GM21447 (cell line): ENCODE data around the gene PRKAB1.

Experiments used
- ATAC-seq: cut with Tn5 transposase; IDR thresholded peaks from one replicate; pipeline ENCODE4 v1.9.1; 2021; ENCODE audit not compliant: unreplicated experiment

PRKAB1 gene

GRCh38 chr12:119660076-119660475 lies 7.9 kb upstream of the PRKAB1 start:
- ATAC-seq = no peak

GRCh38 chr12:119661882-119662281 lies 6.1 kb upstream of the PRKAB1 start:
- ATAC-seq = no peak

DNA sequence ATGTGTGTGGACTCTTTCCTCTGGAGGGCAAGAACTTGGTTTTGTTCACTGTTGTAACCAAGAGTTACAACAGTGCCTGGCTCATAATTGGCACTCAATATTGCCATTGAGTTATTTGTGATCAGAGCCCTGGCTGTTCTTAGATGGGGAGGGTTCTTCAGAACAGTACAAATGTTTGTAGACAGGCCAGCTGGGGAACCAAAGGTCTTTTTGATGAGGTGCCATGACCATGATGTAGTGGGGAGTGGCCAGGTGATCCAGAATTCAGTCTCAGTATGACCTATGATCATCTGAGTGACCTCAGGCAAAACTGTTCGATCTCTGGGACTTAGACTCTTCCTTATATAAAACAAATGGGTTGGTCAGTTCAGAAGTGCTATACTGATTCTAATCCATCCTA lies 3.3 kb upstream of the PRKAB1 start:
- ATAC-seq = no peak

DNA sequence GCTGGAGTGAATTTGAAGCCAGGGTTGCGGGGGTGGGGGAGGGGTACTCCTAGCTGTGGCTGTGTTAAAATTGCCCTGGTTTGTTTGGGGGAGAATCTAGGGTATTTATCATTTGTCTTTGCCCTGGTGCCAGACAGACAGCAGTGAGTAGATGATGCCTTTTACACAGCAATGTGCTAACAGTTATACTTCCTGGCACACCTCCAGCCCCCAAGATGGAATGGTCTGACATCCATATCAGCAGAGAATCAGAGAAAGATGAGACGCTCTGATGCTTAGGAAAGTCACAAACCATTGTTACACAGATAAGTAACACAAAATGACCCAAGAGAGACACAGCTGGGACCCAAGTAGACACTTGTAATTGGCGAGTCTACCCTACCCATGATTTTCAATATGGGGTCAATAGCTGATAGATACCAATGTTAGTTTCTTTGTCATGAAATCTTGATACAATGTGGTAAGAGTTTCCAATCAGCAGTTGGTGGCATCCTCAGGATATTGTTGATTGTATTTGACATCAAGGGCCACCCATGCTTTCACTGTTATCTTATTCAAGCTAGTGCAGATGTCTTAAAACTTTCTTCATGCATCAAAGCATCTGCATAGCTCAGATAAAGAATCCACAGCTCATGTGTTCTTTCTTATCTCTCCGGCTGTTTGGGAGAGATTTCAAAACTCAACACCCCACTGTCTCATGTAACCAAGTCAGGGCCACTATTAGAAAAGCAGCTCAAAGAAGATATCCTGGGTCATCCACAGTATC lies 2.6 kb upstream of the PRKAB1 start:
- ATAC-seq = no peak

DNA sequence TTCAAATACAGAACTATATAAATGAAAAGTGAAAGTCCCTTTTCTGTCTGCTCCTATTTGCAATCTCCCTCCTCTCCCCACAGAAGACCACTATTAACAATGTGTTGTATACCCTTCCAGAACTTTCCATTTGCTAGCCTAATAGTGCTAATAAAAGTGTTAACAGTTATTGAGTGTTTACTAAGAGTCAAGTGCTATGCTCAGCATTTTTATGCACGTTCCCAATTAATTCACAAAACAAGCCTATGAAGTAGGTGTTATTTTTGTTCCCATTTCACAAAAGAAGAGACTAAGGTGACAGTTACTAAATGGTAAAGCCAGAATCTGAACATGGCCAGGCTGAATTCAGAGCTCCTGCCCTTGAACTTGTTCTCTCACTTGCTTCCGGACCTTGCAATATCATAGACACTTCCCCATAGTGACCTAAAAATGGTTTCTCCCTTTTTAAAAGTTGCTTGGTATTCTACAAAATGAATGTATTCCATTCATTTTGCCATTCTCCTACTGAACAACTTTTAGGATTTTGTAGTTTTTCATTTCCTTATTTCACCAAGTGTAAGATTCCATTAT lies 1.6 kb upstream of the PRKAB1 start:
- no peak for ATAC-seq

GRCh38 chr12:119666900-119667576 lies 895 bp upstream of the PRKAB1 start:
- ATAC-seq = no peak

GRCh38 chr12:119668324-119668841 lies 450 bp downstream of the PRKAB1 start:
- no peak for ATAC-seq

- no peak for ATAC-seq
Measured at GRCh38 chr12:119669744-119670472, 2.0 kb downstream of the PRKAB1 start.

DNA sequence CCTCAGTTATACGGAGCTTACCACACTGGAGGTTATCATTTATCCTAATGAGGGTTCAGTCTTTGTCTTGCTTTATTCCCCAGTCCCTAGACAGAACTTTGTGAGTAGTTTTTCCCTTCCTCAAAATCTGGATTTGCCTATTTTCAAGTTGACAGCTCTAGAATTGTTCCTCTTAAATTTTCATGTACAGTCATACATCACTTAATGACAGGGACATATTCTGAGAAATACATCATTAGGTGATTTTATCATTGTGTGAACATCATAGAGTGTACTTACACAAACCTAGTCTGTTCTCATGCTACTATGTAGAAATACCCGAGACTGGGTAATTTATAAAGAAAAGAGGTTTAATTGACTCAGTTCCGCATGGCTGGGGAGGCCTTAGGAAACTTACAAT lies 3.1 kb downstream of the PRKAB1 start:
- no peak for ATAC-seq

GRCh38 chr12:119672194-119672593 lies 4.3 kb downstream of the PRKAB1 start:
- no peak for ATAC-seq

- ATAC-seq = no peak
Measured at GRCh38 chr12:119673634-119674033, 5.7 kb downstream of the PRKAB1 start.

DNA sequence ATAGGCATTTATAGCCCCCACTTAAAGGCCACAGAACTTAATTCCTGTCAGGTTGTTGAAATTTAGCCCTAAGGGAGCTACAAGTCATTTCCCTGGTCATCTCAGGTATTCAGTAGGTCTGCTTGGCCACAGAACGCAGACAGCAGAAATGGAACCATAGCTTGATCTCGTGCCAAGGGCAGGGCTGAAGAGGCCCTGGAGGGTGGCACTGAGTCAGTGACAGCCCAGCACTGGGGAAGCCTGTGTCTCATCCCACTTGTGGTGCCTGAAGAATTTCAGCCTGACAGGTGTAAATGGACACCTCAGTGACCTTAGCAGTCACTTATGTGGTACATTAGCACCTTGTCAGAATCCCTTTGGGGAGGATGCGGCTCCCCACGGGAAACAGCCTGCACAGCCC lies 6.6 kb downstream of the PRKAB1 start:
- ATAC-seq = no peak

DNA sequence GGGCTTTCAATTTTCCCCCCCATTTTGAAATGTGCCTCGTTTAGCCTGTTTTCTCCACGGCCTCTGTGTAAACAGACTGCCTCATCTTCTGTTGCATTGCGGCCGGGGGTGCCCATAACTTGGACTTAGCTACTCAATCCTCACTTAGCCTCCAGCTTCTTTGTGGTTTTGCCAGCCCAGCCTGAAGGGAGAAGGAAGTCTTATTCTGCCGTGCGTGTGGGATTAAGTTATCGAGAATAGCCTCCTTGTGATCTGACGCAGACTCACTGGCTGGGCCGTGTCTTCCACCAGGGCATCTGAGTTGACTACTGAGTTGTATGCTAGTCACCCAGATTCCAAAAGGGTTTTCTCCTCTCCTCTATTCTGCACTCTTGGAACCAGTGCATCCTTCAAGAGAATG lies 8.1 kb downstream of the PRKAB1 start:
- ATAC-seq = no peak

DNA sequence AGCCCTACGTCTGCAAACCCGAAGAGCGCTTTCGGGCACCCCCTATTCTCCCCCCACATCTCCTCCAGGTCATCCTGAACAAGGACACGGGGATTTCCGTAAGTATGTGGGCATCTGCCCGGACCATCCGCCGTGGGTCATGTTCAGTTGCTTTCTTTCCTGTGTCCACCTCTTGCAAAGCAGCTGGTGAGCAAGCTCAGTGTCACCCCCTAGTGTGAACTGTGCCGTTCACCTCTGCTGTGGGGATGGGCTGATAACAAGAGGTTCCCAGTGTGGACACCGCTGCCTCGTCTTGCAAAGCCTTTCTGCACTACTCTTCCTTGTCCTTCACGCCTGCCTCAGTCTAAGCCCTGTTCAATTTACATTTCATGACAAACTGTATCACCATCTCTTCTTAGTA lies 8.6 kb downstream of the PRKAB1 start:
- ATAC-seq = no peak

DNA sequence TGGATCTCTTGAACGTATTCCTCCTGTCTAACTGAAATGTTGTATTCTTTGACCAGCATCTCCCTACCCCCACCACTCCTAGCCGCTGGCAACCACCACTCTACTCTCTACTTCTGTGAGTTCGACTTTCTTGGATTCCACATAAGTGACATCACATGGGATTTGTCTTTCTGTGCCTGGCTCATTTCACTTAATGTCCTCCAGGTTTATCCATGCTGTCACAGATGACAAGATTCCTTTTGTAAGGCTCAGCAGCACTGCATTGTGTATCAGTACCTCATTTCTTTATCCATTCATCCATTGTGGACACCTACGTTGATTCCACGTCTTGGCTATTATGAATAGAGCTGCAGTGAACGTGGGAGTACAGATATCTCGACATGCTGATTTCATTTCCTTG lies 10.5 kb downstream of the PRKAB1 start:
- ATAC-seq = no peak

DNA sequence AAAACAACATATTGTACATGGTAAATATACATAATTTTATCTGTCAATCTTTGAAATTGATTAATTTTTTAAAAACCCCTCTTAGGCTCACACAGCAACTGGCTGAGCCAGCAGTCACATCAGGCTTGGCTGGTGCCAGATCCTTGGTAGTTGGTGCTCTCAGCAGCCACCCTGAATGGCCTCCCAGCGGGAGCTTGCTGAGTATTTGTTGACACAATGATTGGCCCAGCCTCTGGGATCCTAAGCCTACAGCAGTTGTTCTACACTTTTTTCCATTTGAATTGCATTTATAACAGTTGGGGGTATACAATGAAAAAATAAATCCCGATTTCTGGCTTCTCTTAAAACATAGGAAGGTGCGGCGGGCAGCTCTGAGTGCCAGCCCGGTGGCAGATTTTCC lies 11.1 kb downstream of the PRKAB1 start:
- ATAC-seq = no peak

DNA sequence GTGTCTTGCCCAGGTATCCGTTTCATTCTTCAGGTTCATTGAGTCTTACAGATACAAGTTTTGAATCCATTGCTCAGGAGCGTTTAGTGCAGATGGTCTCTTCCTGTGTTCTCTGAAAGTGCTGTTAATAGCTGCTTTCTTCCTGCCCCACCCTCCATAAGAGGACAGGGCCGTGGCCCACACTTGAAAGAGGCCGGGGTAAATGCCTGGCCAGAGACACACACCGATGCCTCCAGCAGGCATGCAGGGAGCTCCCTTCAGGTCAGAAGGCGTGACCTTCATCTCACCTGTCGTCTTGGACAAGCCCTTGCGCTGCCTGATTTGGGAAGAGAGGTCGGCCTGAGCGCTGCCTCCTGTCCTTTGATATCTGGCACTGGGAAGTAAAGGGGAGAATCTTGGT lies 11.6 kb downstream of the PRKAB1 start:
- ATAC-seq = no peak

GRCh38 chr12:119681111-119681510 lies 13.2 kb downstream of the PRKAB1 start:
- no peak for ATAC-seq

- ATAC-seq = peak; percentile 57
Measured at GRCh38 chr12:119681728-119682638, 14.1 kb downstream of the PRKAB1 start.

GRCh38 chr12:119682639-119683252 lies 14.8 kb downstream of the PRKAB1 start:
- ATAC-seq = peak; percentile 56
